ENCODE results near the gene MRPL16. TPM values are rescaled to one million over a fixed set of nuclear protein-coding genes. Genes with fewer than 3 reads are reported as not detected.
A peak's percentile ranks its signal among the peaks of the same experiment; 100 is the strongest.

The MRPL16 gene
- total RNA-seq, 2 experiments from 2014 or later, result 80.2 to 80.5 TPM

- Mint-ChIP-seq H3K36me3 (peaks cover 2% of the 10 kb centered on the region), H3K4me3 (no peak overlapping the region), H3K27me3 (no peaks in the 10 kb centered on the region), H3K4me1 (ENCODE audit: low read depth) (peaks cover 31% of the 10 kb centered on the region), H3K9me3 (no peaks in the 10 kb centered on the region), H3K27ac (no peak overlapping the region)
- intact Hi-C loops (cut with micrococcal nuclease), result no loop called here
- no peak for DNase-seq
- ChIA-PET POLR2A (no interaction called here), CTCF (no interaction called here)
These were observed 41.5 kb downstream of the MRPL16 start for GRCh38 chr11:59769111-59769510.

GRCh38 chr11:59767225-59767611 is 43.4 kb downstream of the MRPL16 start:
- no peak for DNase-seq
- intact Hi-C loops (cut with micrococcal nuclease), result no loop called here
- Mint-ChIP-seq H3K9me3 (no peaks in the 10 kb centered on the region), H3K27ac (no peak overlapping the region), H3K36me3 (no peaks in the 10 kb centered on the region), H3K4me1 (ENCODE audit: low read depth) (peaks cover 19% of the 10 kb centered on the region), H3K27me3 (no peaks in the 10 kb centered on the region), H3K4me3 (no peak overlapping the region)
- POLR2A ChIA-PET, result no interaction called here
- CTCF ChIA-PET, result interaction anchor here (1.3 to 5.4 kb wide), 3 partner anchors 13 to 35 kb away, joined by 3 to 28 read pairs (median 4); partner anchors contain the start of gene STX3

GRCh38 chr11:59766542-59767224 is 43.9 kb downstream of the MRPL16 start:
- intact Hi-C loops (cut with micrococcal nuclease), result no loop called here
- ChIA-PET POLR2A (no interaction called here), CTCF (interaction anchor here (1.3 to 5.4 kb wide), 3 partner anchors 13 to 35 kb away, joined by 3 to 28 read pairs (median 4); partner anchors contain the start of gene STX3)
- no peaks in the 10 kb centered on the region for H3K27me3 Mint-ChIP-seq
- DNase-seq, result no peak
- no peaks in the 10 kb centered on the region for H3K36me3 Mint-ChIP-seq
- H3K4me1 Mint-ChIP-seq (ENCODE audit: low read depth), result peaks cover 14% of the 10 kb centered on the region
- H3K27ac Mint-ChIP-seq, result no peak overlapping the region
- H3K4me3 Mint-ChIP-seq, result no peak overlapping the region
- H3K9me3 Mint-ChIP-seq, result no peaks in the 10 kb centered on the region

GRCh38 chr11:59765068-59765735 is 45.4 kb downstream of the MRPL16 start:
- ChIA-PET POLR2A (no interaction called here), CTCF (interaction anchor here (5.4 kb wide), 1 partner anchor 11 kb away, joined by 28 read pairs; the partner anchor contains the start of gene STX3)
- Mint-ChIP-seq H3K27ac (no peak overlapping the region), H3K4me3 (no peak overlapping the region), H3K27me3 (no peaks in the 10 kb centered on the region), H3K9me3 (no peaks in the 10 kb centered on the region), H3K4me1 (ENCODE audit: low read depth) (peaks cover 9% of the 10 kb centered on the region), H3K36me3 (no peaks in the 10 kb centered on the region)
- intact Hi-C loops (cut with micrococcal nuclease), result no loop called here
- no peak for DNase-seq

GRCh38 chr11:59761993-59762392 is 48.6 kb downstream of the MRPL16 start:
- peaks cover 14% of the 10 kb centered on the region for H3K4me1 Mint-ChIP-seq (ENCODE audit: low read depth)
- no peak for DNase-seq
- H3K27ac Mint-ChIP-seq, result no peak overlapping the region
- intact Hi-C loops (cut with micrococcal nuclease), result no loop called here
- ChIA-PET POLR2A (no interaction called here), CTCF (interaction anchor here (0.6 kb wide), 1 partner anchor 200 kb away, joined by 3 read pairs; no protein-coding TSS in a partner anchor)
- no peaks in the 10 kb centered on the region for H3K27me3 Mint-ChIP-seq
- H3K36me3 Mint-ChIP-seq, result no peaks in the 10 kb centered on the region
- H3K4me3 Mint-ChIP-seq, result no peak overlapping the region
- H3K9me3 Mint-ChIP-seq, result no peaks in the 10 kb centered on the region

- no peaks in the 10 kb centered on the region for H3K36me3 Mint-ChIP-seq
These were observed 49.8 kb downstream of the MRPL16 start for GRCh38 chr11:59760771-59761170.

GRCh38 chr11:59759900-59760299 is 50.7 kb downstream of the MRPL16 start:
- ChIA-PET POLR2A (no interaction called here), CTCF (interaction anchor here (1.2 kb wide), 1 partner anchor 12 kb away, joined by 3 read pairs; no protein-coding TSS in a partner anchor)
- Mint-ChIP-seq H3K27me3 (no peaks in the 10 kb centered on the region), H3K4me3 (no peak overlapping the region), H3K27ac (no peak overlapping the region), H3K9me3 (no peaks in the 10 kb centered on the region), H3K4me1 (ENCODE audit: low read depth) (peaks cover 18% of the 10 kb centered on the region), H3K36me3 (no peaks in the 10 kb centered on the region)
- no peak for DNase-seq
- intact Hi-C loops (cut with micrococcal nuclease), result no loop called here

More at GRCh38 chr11:59760771-59761170, 49.8 kb downstream of the MRPL16 start:
- H3K27me3 Mint-ChIP-seq, result no peaks in the 10 kb centered on the region
- peaks cover 22% of the 10 kb centered on the region for H3K4me1 Mint-ChIP-seq (ENCODE audit: low read depth)
- POLR2A ChIA-PET, result no interaction called here
- no peaks in the 10 kb centered on the region for H3K9me3 Mint-ChIP-seq
- CTCF ChIA-PET, result no interaction called here
- DNase-seq, result no peak
- intact Hi-C loops (cut with micrococcal nuclease), result no loop called here
- no peak overlapping the region for H3K27ac Mint-ChIP-seq
- H3K4me3 Mint-ChIP-seq, result no peak overlapping the region

GRCh38 chr11:59758401-59759037 is 52.1 kb downstream of the MRPL16 start:
- intact Hi-C loops (cut with micrococcal nuclease), result no loop called here
- POLR2A ChIA-PET, result no interaction called here
- H3K36me3 Mint-ChIP-seq, result no peaks in the 10 kb centered on the region
- peaks cover 17% of the 10 kb centered on the region for H3K4me1 Mint-ChIP-seq (ENCODE audit: low read depth)
- no peaks in the 10 kb centered on the region for H3K27me3 Mint-ChIP-seq
- CTCF ChIA-PET, result interaction anchor here (1.2 to 7.6 kb wide), 2 partner anchors 13 to 44 kb away, joined by 3 to 132 read pairs; no protein-coding TSS in a partner anchor
- H3K4me3 Mint-ChIP-seq, result no peak overlapping the region
- DNase-seq, result no peak
- no peaks in the 10 kb centered on the region for H3K9me3 Mint-ChIP-seq
- H3K27ac Mint-ChIP-seq, result no peak overlapping the region

- POLR2A ChIA-PET, result no interaction called here
- no peak for DNase-seq
- peaks cover 17% of the 10 kb centered on the region for H3K4me1 Mint-ChIP-seq (ENCODE audit: low read depth)
- H3K4me3 Mint-ChIP-seq, result peak overlapping the region; percentile 76
- no peaks in the 10 kb centered on the region for H3K36me3 Mint-ChIP-seq
- CTCF ChIA-PET, result interaction anchor here (1.0 to 7.6 kb wide), 4 partner anchors 28 to 88 kb away, joined by 3 to 132 read pairs (median 13); partner anchors contain the start of gene PATL1
- no peak overlapping the region for H3K27ac Mint-ChIP-seq
- H3K9me3 Mint-ChIP-seq, result no peaks in the 10 kb centered on the region
- intact Hi-C loops (cut with micrococcal nuclease), result loop anchor here (1.0 kb wide), 1 partner anchor 15 kb away; no protein-coding TSS in a partner anchor
- H3K27me3 Mint-ChIP-seq, result no peaks in the 10 kb centered on the region
These were observed 53.7 kb downstream of the MRPL16 start for GRCh38 chr11:59756845-59757244.

- H3K27me3 Mint-ChIP-seq, result no peaks in the 10 kb centered on the region
- ChIA-PET CTCF (interaction anchor here (1.0 to 7.6 kb wide), 5 partner anchors 9 to 87 kb away, joined by 3 to 132 read pairs (median 5); partner anchors contain the start of gene PATL1), POLR2A (no interaction called here)
- intact Hi-C loops (cut with micrococcal nuclease), result loop anchor here (1.0 kb wide), 1 partner anchor 16 kb away; no protein-coding TSS in a partner anchor
- H3K9me3 Mint-ChIP-seq, result no peaks in the 10 kb centered on the region
- H3K4me3 Mint-ChIP-seq, result peak overlapping the region; percentile 76
- peaks cover 17% of the 10 kb centered on the region for H3K4me1 Mint-ChIP-seq (ENCODE audit: low read depth)
- H3K36me3 Mint-ChIP-seq, result no peaks in the 10 kb centered on the region
- H3K27ac Mint-ChIP-seq, result no peak overlapping the region
- no peak for DNase-seq
These were observed 54.1 kb downstream of the MRPL16 start for GRCh38 chr11:59756558-59756840.
